ENCODE measurements around the gene RTP5. TPM values are rescaled to one million over a fixed set of nuclear protein-coding genes. Genes with fewer than 3 reads are reported as not detected.

Gene RTP5
- total and polyA plus RNA-seq, 2 experiments from 2014 or later, result not detected

- H3K36me3 ChIP-seq (replicated peaks; ENCODE audit: insufficient read depth, low read depth), result no peaks in the 10 kb centered on the region
- no peaks in the 10 kb centered on the region for H3K4me1 ChIP-seq (ENCODE audit: insufficient read depth)
- H3K9me3 ChIP-seq (ENCODE audit: low read depth), result no peaks in the 10 kb centered on the region
- H3K79me2 ChIP-seq, result no peaks in the 10 kb centered on the region
- no peak overlapping the region for H3K27ac ChIP-seq
- TF ChIP-seq EZH2 (IDR thresholded peaks at IDR 0.05; ENCODE audit: borderline replicate concordance) (no peak), EZH2phosphoT487 (IDR thresholded peaks at IDR 0.05; ENCODE audit: low read depth, severe bottlenecking, unreplicated experiment) (no peak), CTCF (IDR thresholded peaks at IDR 0.05; ENCODE audit: poor library complexity) (no peak)
- DNase-seq (ENCODE audit: low spot score), result no peak
- H4K20me1 ChIP-seq (ENCODE audit: insufficient read depth, poor library complexity, severe bottlenecking), result no peaks in the 10 kb centered on the region
- H3K27me3 ChIP-seq, result no peaks in the 10 kb centered on the region
- H2AFZ ChIP-seq, result no peak overlapping the region
- H3K9me2 ChIP-seq (replicated peaks; ENCODE audit: insufficient read depth), result no peaks in the 10 kb centered on the region
- no peak overlapping the region for H3K4me2 ChIP-seq
- 91% methylated on average over 26 of the region's 26 CpGs for WGBS (ENCODE audit: low lambda C conversion rate, missing lambda C conversion rate)
- H3K4me3 ChIP-seq, result no peak overlapping the region
These were observed 39.3 kb downstream of the RTP5 start for GRCh38 chr2:241908686-241909420.

- DNase-seq (ENCODE audit: low spot score), result no peak
- Histone ChIP-seq H3K27ac (no peak overlapping the region), H3K79me2 (no peaks in the 10 kb centered on the region), H3K4me2 (no peak overlapping the region), H3K36me3 (replicated peaks; ENCODE audit: insufficient read depth, low read depth) (no peaks in the 10 kb centered on the region), H3K27me3 (no peaks in the 10 kb centered on the region), H4K20me1 (ENCODE audit: insufficient read depth, poor library complexity, severe bottlenecking) (no peaks in the 10 kb centered on the region), H3K9me2 (replicated peaks; ENCODE audit: insufficient read depth) (no peaks in the 10 kb centered on the region), H3K4me3 (no peak overlapping the region), H3K9me3 (ENCODE audit: low read depth) (no peaks in the 10 kb centered on the region), H2AFZ (no peak overlapping the region), H3K4me1 (ENCODE audit: insufficient read depth) (no peaks in the 10 kb centered on the region)
- whole genome bisulfite sequencing (ENCODE audit: low lambda C conversion rate, missing lambda C conversion rate), result 79% methylated on average over 12 of the region's 12 CpGs
- TF ChIP-seq CTCF (IDR thresholded peaks at IDR 0.05; ENCODE audit: poor library complexity) (no peak), EZH2 (IDR thresholded peaks at IDR 0.05; ENCODE audit: borderline replicate concordance) (no peak), EZH2phosphoT487 (IDR thresholded peaks at IDR 0.05; ENCODE audit: low read depth, severe bottlenecking, unreplicated experiment) (no peak)
These were observed 40.2 kb downstream of the RTP5 start for GRCh38 chr2:241909769-241910168.

- Histone ChIP-seq H3K36me3 (replicated peaks; ENCODE audit: insufficient read depth, low read depth) (no peaks in the 10 kb centered on the region), H3K4me1 (ENCODE audit: insufficient read depth) (no peaks in the 10 kb centered on the region), H3K27ac (no peak overlapping the region), H3K9me3 (ENCODE audit: low read depth) (no peaks in the 10 kb centered on the region), H3K27me3 (no peaks in the 10 kb centered on the region), H3K4me3 (no peak overlapping the region), H2AFZ (no peak overlapping the region), H3K9me2 (replicated peaks; ENCODE audit: insufficient read depth) (no peaks in the 10 kb centered on the region), H3K79me2 (no peaks in the 10 kb centered on the region), H4K20me1 (ENCODE audit: insufficient read depth, poor library complexity, severe bottlenecking) (no peaks in the 10 kb centered on the region), H3K4me2 (no peak overlapping the region)
- DNase-seq (ENCODE audit: low spot score), result no peak
- TF ChIP-seq EZH2phosphoT487 (IDR thresholded peaks at IDR 0.05; ENCODE audit: low read depth, severe bottlenecking, unreplicated experiment) (no peak), EZH2 (IDR thresholded peaks at IDR 0.05; ENCODE audit: borderline replicate concordance) (no peak), CTCF (IDR thresholded peaks at IDR 0.05; ENCODE audit: poor library complexity) (no peak)
- WGBS (ENCODE audit: low lambda C conversion rate, missing lambda C conversion rate), result 92% methylated on average over 26 of the region's 26 CpGs
These were observed 41.3 kb downstream of the RTP5 start for GRCh38 chr2:241910604-241911520.
